DMS114 treated with DMSO at 0.1 percent for 48 hours (cell line): ENCODE data around the gene MPDZ.

Experiments used
- DNase-seq: peaks from one replicate; lab custom pipeline; 2025; ENCODE audit not compliant: unreplicated experiment; lab: John Stamatoyannopoulos, UW

MPDZ gene, protein sequence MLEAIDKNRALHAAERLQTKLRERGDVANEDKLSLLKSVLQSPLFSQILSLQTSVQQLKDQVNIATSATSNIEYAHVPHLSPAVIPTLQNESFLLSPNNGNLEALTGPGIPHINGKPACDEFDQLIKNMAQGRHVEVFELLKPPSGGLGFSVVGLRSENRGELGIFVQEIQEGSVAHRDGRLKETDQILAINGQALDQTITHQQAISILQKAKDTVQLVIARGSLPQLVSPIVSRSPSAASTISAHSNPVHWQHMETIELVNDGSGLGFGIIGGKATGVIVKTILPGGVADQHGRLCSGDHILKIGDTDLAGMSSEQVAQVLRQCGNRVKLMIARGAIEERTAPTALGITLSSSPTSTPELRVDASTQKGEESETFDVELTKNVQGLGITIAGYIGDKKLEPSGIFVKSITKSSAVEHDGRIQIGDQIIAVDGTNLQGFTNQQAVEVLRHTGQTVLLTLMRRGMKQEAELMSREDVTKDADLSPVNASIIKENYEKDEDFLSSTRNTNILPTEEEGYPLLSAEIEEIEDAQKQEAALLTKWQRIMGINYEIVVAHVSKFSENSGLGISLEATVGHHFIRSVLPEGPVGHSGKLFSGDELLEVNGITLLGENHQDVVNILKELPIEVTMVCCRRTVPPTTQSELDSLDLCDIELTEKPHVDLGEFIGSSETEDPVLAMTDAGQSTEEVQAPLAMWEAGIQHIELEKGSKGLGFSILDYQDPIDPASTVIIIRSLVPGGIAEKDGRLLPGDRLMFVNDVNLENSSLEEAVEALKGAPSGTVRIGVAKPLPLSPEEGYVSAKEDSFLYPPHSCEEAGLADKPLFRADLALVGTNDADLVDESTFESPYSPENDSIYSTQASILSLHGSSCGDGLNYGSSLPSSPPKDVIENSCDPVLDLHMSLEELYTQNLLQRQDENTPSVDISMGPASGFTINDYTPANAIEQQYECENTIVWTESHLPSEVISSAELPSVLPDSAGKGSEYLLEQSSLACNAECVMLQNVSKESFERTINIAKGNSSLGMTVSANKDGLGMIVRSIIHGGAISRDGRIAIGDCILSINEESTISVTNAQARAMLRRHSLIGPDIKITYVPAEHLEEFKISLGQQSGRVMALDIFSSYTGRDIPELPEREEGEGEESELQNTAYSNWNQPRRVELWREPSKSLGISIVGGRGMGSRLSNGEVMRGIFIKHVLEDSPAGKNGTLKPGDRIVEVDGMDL (N-terminal part only)

DNA sequence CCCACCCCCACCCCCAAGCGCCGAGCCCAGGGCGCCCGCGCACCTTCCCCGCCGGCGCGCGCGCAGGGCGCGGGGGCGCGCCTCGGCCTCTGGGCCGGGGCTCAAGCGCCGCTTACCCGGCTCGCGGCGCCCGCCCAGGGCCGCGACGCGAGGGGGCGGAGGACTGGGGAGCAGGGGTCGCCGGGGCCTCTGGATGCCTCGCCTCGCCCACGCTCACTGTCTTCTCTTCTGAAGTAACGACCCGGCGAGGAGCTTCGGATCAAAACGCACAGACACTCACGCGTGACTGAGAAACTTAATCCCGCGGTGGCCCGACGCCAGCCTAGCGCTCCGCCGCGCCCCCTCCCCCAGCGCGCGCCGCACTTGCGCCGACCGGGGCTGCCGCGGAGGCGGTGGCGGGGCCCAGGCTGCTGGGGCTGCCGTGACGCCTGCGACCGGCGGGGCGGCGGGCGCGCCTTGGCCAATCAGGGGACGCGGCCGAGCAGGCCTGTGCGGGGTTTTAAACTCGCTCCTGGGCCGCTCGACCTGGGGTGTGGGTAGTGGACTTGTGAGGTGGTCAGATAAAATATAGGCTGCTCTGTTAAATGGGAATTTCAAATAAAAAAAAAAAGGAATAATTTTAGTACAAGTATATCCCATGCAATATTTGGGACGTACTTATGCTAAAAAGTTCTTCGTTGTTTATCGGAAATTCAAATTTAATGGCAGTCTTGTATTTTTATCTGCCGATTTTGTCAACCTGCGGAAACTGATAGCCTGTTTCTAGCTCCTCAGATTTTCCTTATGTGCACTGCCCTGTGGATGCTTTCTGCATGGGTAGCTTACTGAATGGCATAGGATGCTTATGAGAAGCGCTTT is at the start of gene MPDZ:
Gene MPDZ (minus strand): TSS at position 409 of the 858 bp plus-strand sequence. CDS start 29,377 bp downstream, outside the sequence.
- peak; percentile 4 for DNase-seq

DNA sequence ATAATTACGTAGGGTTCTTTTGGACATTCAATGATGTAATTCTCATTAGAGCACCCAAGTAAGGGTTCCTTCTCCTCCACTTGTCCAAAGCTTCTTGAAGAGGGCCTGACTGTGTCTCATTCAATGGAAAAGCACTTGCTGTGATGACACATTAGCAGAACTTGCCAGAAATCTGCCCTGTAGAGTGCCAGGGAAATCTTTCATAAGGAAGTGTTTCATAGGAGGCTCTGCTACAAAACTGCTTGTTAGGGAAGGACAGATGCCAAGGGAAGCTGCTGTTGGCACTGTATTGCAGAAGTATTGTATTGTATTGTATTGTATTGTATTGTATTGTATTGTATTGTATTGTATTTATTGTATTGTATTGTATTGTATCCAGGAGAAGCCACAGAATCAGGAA is 45.5 kb upstream of the MPDZ start:
- DNase-seq: no peak

DNA sequence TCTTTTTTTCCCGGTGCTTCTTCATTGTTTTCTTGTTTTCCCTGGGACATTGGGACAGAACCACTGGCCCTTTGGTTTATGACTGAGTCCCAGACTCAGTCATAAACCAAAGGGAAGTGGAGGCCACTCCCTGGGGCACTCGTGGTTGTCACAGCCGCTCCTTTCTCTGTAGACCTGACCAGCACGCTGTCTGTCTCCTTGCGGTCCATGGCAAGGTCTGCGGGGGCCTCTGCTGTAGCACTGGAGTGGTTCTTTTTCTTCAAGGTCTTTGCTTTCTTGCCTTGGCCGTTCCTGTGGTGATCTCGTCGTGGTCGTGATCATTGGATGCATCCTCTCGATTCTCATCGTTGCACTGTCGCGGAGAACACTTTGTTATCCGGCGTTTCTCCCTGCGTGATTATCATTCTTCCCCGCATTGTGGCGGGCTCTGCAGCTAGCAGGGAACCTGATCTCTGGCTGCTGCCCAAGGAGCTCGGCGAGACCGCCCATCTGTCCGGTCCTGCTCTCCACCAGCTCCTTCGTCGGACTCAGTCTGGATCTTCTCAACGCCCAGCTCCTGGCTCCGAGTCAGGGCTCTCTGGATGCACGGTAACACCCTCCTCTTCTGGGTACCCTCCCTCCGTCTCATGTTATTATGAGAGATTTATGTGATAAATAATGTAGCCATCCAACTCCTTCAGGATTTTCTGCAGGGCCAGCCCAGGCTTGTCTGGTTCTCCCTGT is 43.5 kb upstream of the MPDZ start:
- no peak for DNase-seq

- DNase-seq: no peak
Measured at GRCh38 chr9:13318027-13318426, 38.5 kb upstream of the MPDZ start.

GRCh38 chr9:13296972-13297371 is 17.5 kb upstream of the MPDZ start:
- DNase-seq: no peak

- DNase-seq: no peak
Measured at GRCh38 chr9:13295556-13295955, 16.1 kb upstream of the MPDZ start.

GRCh38 chr9:13292782-13293181 is 13.3 kb upstream of the MPDZ start:
- no peak for DNase-seq

DNA sequence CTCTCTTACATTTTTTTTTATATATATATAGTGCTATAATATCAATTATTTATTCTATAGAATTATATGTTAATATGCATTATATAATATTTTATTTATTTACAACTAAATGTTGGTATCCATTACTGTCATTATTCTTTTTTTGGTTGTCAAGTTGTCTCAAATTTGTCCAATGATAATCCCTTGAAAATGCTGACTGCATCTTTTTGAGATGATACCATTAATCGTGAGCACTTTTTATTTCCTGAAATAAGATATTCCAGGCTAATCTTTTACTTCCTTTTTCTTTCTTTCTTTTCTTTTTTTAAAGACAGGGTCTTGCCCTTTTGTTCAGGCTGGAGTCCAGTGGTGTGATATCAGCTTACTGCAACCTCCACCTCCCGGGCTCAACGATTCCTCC is 12.7 kb upstream of the MPDZ start:
- no peak for DNase-seq

DNA sequence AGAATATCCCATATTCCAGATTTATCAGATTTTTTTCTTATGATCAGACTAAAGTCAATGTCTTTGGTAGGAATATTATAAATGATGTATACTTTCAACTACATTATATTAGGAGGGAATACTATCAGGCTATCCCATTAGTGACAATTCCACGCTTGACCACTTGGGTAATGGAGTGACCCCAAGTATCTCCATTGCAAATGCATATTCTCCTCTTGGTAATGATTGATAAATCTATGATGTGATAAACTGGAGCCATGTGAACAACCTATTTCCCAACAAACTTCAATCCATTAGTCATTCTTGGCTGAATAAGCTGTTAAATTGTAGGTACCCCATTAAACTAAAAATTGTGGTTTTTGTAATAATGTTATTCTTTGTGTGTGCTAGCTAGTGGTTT is 12.2 kb upstream of the MPDZ start:
- no peak for DNase-seq

DNA sequence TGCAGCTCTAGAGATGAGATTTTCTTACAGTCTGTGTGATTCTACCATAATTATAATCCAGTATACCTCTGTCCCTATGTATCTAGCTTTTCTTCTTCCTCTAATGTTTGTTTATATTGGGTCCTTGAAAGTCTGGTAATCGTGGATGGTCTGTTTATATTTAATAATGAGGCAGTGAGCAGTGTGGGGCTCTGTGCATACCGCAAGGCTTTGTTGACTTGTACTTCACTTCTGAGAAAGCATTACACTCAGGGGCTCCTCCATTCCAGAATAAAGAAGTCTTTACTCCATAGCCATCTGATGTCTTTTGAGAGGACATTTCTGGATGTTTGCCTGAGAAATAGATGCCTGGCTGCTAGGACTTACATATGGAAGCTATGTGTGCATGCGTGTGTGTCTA is 4.5 kb upstream of the MPDZ start:
- DNase-seq: no peak

DNA sequence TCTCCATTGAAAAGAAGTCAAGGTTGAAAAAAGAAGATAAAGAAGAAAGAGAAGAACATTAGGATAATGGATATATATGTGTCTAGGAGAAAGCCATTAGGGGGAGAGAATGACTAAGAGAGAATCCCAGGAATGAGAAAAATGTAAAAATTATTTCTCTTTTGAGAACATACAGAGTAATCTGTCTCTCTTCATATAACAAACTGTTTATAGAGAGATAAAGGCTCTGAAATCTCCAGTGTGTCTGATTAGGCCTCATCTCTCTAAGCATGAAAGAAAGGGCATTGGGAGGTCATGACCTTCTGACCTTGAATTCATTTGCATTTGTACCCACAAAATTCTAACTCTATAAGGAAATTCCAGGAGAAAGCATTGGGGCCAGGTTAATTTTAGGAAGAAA is 3.5 kb upstream of the MPDZ start:
- no peak for DNase-seq

DNA sequence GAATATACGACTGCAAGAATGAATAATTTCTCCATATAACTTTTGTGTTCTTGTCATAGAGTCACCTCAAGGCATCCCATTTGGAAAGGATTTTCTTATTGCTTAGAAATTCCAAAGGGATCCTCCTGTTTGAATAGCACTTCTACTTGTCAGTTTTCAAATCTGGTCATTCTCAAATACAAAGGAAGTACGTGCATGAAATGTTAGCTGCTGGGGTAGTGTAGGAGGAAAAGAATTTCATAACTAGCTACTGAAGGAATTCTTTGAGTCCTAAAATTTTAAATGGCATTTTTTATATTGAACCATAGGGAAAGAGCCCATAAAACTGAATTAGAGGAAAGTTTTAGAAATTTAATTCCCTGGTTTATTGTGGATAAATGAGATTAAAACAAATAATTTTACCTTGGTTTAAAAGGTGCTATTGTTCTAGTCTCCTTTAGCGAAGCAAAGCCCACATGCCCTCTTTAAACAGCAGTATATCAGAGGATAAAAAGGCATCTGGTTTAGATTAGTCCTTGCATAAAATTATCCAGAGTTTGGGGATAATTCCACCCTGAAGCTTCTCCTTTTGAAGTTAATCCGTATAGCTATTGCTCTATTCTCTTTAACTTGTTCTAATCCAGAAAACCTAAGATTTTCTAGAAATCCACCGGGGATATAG is 2.0 kb upstream of the MPDZ start:
- no peak for DNase-seq

GRCh38 chr9:13278368-13279246 is 885 bp downstream of the MPDZ start:
- no peak for DNase-seq

- DNase-seq: no peak
Measured at GRCh38 chr9:13278023-13278367, 1.5 kb downstream of the MPDZ start.

DNA sequence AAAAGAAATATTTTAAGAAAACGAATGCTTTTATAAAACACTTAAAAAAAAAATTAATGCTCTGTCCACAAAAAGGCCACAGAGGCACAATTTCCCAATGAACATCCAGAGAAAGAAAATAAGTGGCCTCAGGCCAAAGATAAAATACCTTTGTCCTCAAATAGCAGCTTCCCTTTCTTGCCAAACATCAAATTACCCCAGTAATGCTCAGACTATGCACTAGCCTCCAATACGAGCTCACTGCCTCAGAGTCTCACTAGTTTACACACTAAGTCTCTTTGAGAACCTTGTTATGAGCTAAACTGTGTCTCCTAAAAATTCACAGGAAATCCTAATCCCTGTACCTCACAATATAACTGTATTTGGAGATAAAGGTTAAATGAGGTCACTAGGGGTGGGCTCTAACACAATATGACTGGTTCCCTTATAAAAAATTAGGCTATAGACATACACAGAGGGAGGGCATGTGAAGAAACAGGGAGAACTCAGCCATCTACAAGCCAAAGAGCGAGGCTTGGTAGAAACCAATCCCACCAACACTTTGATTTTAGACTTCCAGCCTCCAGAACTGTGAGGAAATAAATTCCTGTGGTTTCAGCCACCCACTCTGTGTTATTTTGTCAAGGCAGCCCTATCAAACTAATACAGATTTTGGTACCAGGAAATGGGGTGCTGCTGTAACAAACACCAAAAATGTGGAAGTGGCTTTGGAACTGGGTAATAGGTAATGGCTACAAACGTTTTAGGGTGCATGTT is 4.4 kb downstream of the MPDZ start:
- DNase-seq: no peak

DNA sequence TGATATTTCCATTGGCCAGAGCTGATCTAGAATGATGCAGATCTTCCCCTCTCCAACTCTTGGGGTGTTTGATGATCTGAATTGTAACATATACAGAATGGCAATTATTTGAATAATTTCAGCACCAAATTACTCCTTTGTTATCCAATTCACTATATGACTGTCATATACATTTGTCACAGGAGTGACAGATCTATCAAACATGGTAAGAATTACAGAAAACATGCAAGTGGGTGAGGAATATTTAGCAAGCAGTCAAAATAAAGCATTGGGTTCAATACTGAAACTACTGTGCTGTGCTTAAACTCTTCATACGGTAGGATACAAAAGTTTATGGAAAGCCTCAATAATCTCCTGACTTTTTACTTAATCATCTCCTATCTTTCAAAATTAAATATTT is 8.8 kb downstream of the MPDZ start:
- DNase-seq: no peak

GRCh38 chr9:13269589-13270452 is 9.7 kb downstream of the MPDZ start:
- DNase-seq: no peak
